GM18909 (cell line): ENCODE results near the gene FGD5.
"Not testable (repeated sequence)": the region's sequence is repeated elsewhere in the genome, so short reads cannot be mapped to it uniquely, and the experiment has no call there.

ENCODE experiments used
- ATAC-seq: cut with Tn5 transposase; IDR thresholded peaks from one replicate; pipeline ENCODE4 v1.9.1; 2021; ENCODE audit warnings: mild to moderate bottlenecking; ENCODE audit not compliant: unreplicated experiment, poor library complexity

FGD5 gene

GRCh38 chr3:14891135-14892132, 72.7 kb downstream of the FGD5 start:
- ATAC-seq, result no peak

GRCh38 chr3:14892226-14892625, 73.5 kb downstream of the FGD5 start:
- ATAC-seq, result no peak

GRCh38 chr3:14894085-14894484, 75.3 kb downstream of the FGD5 start:
- no peak for ATAC-seq

- ATAC-seq, result no peak
These were observed 78.5 kb downstream of the FGD5 start for GRCh38 chr3:14897266-14897665.

GRCh38 chr3:14898929-14899328, 80.2 kb downstream of the FGD5 start:
- no peak for ATAC-seq

GRCh38 chr3:14899993-14900618, 81.3 kb downstream of the FGD5 start:
- no peak for ATAC-seq

- no peak for ATAC-seq
These were observed 82.4 kb downstream of the FGD5 start for GRCh38 chr3:14900881-14901873.

GRCh38 chr3:14902719-14903118, 84.0 kb downstream of the FGD5 start:
- ATAC-seq, result no peak

- ATAC-seq, result not testable (repeated sequence)
These were observed 84.7 kb downstream of the FGD5 start for GRCh38 chr3:14903501-14903900.

GRCh38 chr3:14905055-14905657, 86.4 kb downstream of the FGD5 start:
- ATAC-seq, result no peak

GRCh38 chr3:14906355-14906971, 87.7 kb downstream of the FGD5 start:
- no peak for ATAC-seq

GRCh38 chr3:14907043-14907966, 88.5 kb downstream of the FGD5 start:
- ATAC-seq, result no peak

- ATAC-seq, result no peak
These were observed 90.5 kb downstream of the FGD5 start for GRCh38 chr3:14909250-14909649.

- no peak for ATAC-seq
These were observed 92.9 kb downstream of the FGD5 start for GRCh38 chr3:14911651-14912050.

- no peak for ATAC-seq
These were observed 94.5 kb downstream of the FGD5 start for GRCh38 chr3:14913071-14913925.

GRCh38 chr3:14913926-14914778, 95.4 kb downstream of the FGD5 start:
- ATAC-seq, result no peak

- no peak for ATAC-seq
These were observed 96.0 kb downstream of the FGD5 start for GRCh38 chr3:14914779-14915117.
